Body of pancreas (tissue), 4 donors: ENCODE results near the gene ZBTB16. TPM values are rescaled to one million over a fixed set of nuclear protein-coding genes. Genes with fewer than 3 reads are reported as not detected.

Experiments
- ATAC-seq: fragments of 150-250 bp; one replicate; pipeline ENCODE4 v1.9.1; 2016
- DNase-seq, 4 donors: peaks; one replicate each; pipeline ENCODE4 v3.0.0-alpha.2; 2019
- H3K27ac ChIP-seq, 4 donors: fragments of 200-600 bp; sonication (generic); 1 replicate in 3 of 4; 2 replicates in 1 of 4; pipeline versions ENCODE4 v1.5.1 to v1.6.1; 2016 to 2019; ENCODE audit warnings: mild to moderate bottlenecking in 1 of 4, mixed read lengths in 1 of 4, moderate library complexity in 1 of 4
- H3K27me3 ChIP-seq, 2 donors: fragments of 200-600 bp; sonication (generic); one replicate each; pipeline ENCODE4 v1.6.0; 2016; ENCODE audit warnings: mild to moderate bottlenecking in 1 of 2
- H3K36me3 ChIP-seq, 2 donors: fragments of 200-600 bp; sonication (generic); replicated peaks in 1 of 2; 2 replicates each; pipeline ENCODE4 v1.5.1; 2016; ENCODE audit warnings: low read depth in 2 of 2; ENCODE audit not compliant: insufficient read depth in 1 of 2
- H3K4me1 ChIP-seq: fragments of 200-600 bp; sonication (generic); one replicate; pipeline ENCODE4 v1.6.0; 2016
- H3K4me3 ChIP-seq, 2 donors: fragments of 200-600 bp; sonication (generic); 1 replicate in 1 of 2; 2 replicates in 1 of 2; pipeline ENCODE4 v1.5.1; 2016 to 2019
- H3K9me3 ChIP-seq, 3 donors: fragments of 200-600 bp; sonication (generic); 1 replicate in 2 of 3; 2 replicates in 1 of 3; pipeline ENCODE4 v1.5.1; 2016
- POLR2A ChIP-seq, 3 donors: fragments of 450-650 bp; IDR thresholded peaks; one replicate each; pipeline ENCODE4 v1.6.1; 2016; ENCODE audit warnings: antibody characterized with exemption in 3 of 3, mild to moderate bottlenecking in 2 of 3
- WGBS, 2 donors: methylation state at CpG; one replicate each; pipeline ENCODE4 v1.1.5; 2017; 5-methylcytosine and 5-hydroxymethylcytosine counted together
- intact Hi-C: fragments of 100-400 bp; cut with DNase I; formaldehyde crosslinking; loops from one replicate; pipeline ENCODE4 v1.15.1; 2023
- total RNA-seq, 2 donors: library from RNA; depleted of rRNA; stranded (reverse); fragments of >200 nt; gene quantifications; one replicate each; pipeline ENCODE4 v1.1.0, GENCODE V29; 2016
- TF ChIP-seq, protein P1 (sequence below), 7 experiments: fragments of 450-650 bp in 4 of 7; fragments of 200-600 bp in 3 of 7; sonication (generic) in 3 of 7; IDR thresholded peaks; one replicate each; pipeline ENCODE4 v1.5.1; 2016 to 2019; ENCODE audit warnings: antibody characterized with exemption in 7 of 7

ZBTB16 gene
- total RNA-seq, 2 donors from 2014 or later: 96.5 to 150 TPM

GRCh38 chr11:114219559-114220349 lies 160.2 kb downstream of the ZBTB16 start:
- WGBS, 2 donors: 49 to 58% methylated on average over 6 of the region's 6 CpGs
- Histone ChIP-seq H3K36me3 (no peaks in the 10 kb centered on the region), H3K27me3 (no peaks in the 10 kb centered on the region), H3K9me3 (no peaks in the 10 kb centered on the region), H3K27ac (peak overlapping the region in 2 of 4 donors; percentile 20 to 40), H3K4me1 (peaks cover 46% of the 10 kb centered on the region), H3K4me3 (no peak overlapping the region)
- ATAC-seq (peak; percentile 49), DNase-seq (peak in 1 of 4 donors; percentile 49)
- TF ChIP-seq, protein P1, sequence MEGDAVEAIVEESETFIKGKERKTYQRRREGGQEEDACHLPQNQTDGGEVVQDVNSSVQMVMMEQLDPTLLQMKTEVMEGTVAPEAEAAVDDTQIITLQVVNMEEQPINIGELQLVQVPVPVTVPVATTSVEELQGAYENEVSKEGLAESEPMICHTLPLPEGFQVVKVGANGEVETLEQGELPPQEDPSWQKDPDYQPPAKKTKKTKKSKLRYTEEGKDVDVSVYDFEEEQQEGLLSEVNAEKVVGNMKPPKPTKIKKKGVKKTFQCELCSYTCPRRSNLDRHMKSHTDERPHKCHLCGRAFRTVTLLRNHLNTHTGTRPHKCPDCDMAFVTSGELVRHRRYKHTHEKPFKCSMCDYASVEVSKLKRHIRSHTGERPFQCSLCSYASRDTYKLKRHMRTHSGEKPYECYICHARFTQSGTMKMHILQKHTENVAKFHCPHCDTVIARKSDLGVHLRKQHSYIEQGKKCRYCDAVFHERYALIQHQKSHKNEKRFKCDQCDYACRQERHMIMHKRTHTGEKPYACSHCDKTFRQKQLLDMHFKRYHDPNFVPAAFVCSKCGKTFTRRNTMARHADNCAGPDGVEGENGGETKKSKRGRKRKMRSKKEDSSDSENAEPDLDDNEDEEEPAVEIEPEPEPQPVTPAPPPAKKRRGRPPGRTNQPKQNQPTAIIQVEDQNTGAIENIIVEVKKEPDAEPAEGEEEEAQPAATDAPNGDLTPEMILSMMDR (IDR thresholded peaks at IDR 0.05): no peak
- TF ChIP-seq POLR2A (IDR thresholded peaks at IDR 0.05): no peak
- intact Hi-C loops: no loop called here

DNA sequence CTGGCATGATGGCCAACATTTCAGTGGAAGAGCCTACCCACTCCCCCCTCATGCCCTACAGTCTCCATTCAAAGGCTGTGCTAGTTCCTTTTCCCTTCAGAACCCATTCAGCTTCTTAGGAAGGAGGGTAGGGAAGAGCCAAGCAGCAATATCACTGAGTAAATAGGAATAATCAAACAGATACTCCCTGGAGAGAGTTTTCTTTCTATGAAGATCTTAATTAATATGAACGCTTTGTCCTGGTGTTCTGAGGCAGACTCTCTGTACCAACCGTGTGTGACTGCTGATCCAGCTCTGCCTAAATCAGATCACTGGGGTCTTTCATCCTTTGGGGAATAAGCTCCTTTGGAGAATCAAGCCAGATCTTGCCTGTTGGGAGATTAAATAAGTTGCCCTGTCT lies 161.5 kb downstream of the ZBTB16 start:
- peaks cover 36% of the 10 kb centered on the region for H3K4me1 ChIP-seq
- no peak overlapping the region for H3K27ac ChIP-seq
- intact Hi-C loops: no loop called here
- 96 to 100% methylated on average over 2 of the region's 2 CpGs for WGBS, 2 donors
- no peaks in the 10 kb centered on the region for H3K27me3 ChIP-seq
- no peak overlapping the region for H3K4me3 ChIP-seq
- no peaks in the 10 kb centered on the region for H3K9me3 ChIP-seq
- ATAC-seq: no peak
- no peak for DNase-seq
- H3K36me3 ChIP-seq: no peaks in the 10 kb centered on the region
- TF ChIP-seq, protein P1 (IDR thresholded peaks at IDR 0.05): no peak
- TF ChIP-seq POLR2A (IDR thresholded peaks at IDR 0.05): no peak

GRCh38 chr11:114225661-114226060 lies 166.2 kb downstream of the ZBTB16 start:
- Histone ChIP-seq H3K9me3 (no peaks in the 10 kb centered on the region), H3K4me1 (no peaks in the 10 kb centered on the region), H3K27ac (no peak overlapping the region), H3K36me3 (no peaks in the 10 kb centered on the region), H3K27me3 (no peaks in the 10 kb centered on the region), H3K4me3 (no peak overlapping the region)
- no peak for ATAC-seq
- 90 to 96% methylated on average over 1 of the region's 1 CpG for WGBS, 2 donors
- TF ChIP-seq, protein P1 (IDR thresholded peaks at IDR 0.05): no peak
- TF ChIP-seq POLR2A (IDR thresholded peaks at IDR 0.05): no peak
- intact Hi-C loops: no loop called here
- no peak for DNase-seq

DNA sequence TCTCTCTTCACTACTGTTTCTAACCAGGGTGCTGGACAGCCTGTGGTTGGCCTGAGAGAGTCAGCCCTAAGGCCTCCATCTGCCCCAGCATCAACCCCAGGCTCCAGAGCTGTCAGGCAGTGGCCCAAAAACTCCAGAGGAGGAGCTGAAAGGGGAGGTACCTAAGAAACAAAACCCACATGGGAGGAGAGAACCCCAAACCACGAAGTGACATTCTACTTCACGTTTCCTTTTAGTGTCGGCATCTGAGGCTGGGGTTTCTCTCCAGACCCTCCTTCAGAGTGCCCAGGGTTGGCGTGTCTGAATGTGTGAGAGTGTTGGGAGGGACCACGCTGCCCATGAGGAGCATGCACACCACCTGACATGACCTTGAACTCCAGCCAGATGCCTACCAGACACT lies 166.8 kb downstream of the ZBTB16 start:
- ATAC-seq: peak; percentile 12
- intact Hi-C loops: no loop called here
- TF ChIP-seq, protein P1 (IDR thresholded peaks at IDR 0.05): no peak
- TF ChIP-seq POLR2A (IDR thresholded peaks at IDR 0.05): no peak
- no peak for DNase-seq
- H3K27me3 ChIP-seq: no peaks in the 10 kb centered on the region
- H3K36me3 ChIP-seq: no peaks in the 10 kb centered on the region
- no peak overlapping the region for H3K27ac ChIP-seq
- no peak overlapping the region for H3K4me3 ChIP-seq
- H3K9me3 ChIP-seq: no peaks in the 10 kb centered on the region
- H3K4me1 ChIP-seq: no peaks in the 10 kb centered on the region
- WGBS, 2 donors: 73 to 80% methylated on average over 5 of the region's 5 CpGs
